ENCODE measurements around the gene RABGEF1. TPM values are rescaled to one million over a fixed set of nuclear protein-coding genes. Genes with fewer than 3 reads are reported as not detected.
"Not testable (repeated sequence)": the region's sequence is repeated elsewhere in the genome, so short reads cannot be mapped to it uniquely, and the experiment has no call there.

RABGEF1 gene
- total RNA-seq, 4 donors from 2014 or later: 31.0 to 55.1 (median 47.9) TPM

DNA sequence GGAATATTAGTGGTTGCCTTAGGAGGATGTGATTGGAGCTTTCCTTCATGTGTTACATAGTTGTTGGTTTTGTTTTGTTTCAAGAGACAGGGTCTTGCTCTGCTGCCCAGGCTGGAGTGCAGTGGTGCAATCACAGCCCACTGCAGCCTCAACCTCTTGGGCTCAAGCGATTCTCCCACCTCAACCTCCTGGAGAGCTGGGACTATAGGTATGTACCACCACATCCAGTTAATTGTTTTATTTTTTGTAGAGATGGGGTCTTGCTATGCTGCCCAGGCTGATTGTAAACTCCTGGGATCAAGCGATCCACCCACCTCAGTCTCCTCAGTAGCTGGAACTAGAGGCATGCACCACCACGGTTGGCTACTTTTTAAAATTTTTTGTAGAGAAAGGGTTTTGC lies 86.1 kb downstream of the RABGEF1 start:
- intact Hi-C loops (cut with DNase I): no loop called here
- no peaks in the 10 kb centered on the region for H3K36me3 ChIP-seq
- no peak overlapping the region for H3K4me3 ChIP-seq (replicated peaks in 1 of 3)
- 90 to 92% methylated on average over 3 of the region's 3 CpGs for WGBS, 2 donors
- H3K4me1 ChIP-seq: no peaks in the 10 kb centered on the region
- no peaks in the 10 kb centered on the region for H3K9me3 ChIP-seq
- H3K27ac ChIP-seq: no peak overlapping the region
- no peaks in the 10 kb centered on the region for H3K27me3 ChIP-seq
- TF ChIP-seq, protein P1, sequence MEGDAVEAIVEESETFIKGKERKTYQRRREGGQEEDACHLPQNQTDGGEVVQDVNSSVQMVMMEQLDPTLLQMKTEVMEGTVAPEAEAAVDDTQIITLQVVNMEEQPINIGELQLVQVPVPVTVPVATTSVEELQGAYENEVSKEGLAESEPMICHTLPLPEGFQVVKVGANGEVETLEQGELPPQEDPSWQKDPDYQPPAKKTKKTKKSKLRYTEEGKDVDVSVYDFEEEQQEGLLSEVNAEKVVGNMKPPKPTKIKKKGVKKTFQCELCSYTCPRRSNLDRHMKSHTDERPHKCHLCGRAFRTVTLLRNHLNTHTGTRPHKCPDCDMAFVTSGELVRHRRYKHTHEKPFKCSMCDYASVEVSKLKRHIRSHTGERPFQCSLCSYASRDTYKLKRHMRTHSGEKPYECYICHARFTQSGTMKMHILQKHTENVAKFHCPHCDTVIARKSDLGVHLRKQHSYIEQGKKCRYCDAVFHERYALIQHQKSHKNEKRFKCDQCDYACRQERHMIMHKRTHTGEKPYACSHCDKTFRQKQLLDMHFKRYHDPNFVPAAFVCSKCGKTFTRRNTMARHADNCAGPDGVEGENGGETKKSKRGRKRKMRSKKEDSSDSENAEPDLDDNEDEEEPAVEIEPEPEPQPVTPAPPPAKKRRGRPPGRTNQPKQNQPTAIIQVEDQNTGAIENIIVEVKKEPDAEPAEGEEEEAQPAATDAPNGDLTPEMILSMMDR (IDR thresholded peaks at IDR 0.05): no peak
- no peak for TF ChIP-seq POLR2A (IDR thresholded peaks at IDR 0.05)
- no peak for DNase-seq

DNA sequence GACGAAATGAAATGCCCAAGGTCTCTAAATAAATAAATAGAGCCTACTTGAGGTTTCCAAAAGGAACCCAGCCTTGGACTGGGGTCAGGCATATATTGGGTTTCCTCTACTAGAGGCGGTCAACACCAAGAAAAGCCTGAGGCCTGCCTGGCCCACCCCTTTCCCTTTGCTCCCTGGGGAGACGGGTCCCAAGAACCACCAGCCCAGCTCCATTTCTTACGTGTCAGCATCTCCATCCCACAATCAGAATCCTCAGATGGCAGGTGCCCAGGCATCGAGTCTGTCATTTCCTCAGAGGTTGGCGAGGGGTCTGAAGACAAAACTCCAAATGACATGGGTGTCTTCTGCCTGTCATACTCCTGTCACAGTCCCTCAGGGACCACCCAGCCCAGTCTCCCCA lies 90.4 kb downstream of the RABGEF1 start:
- H3K36me3 ChIP-seq; H3K4me1 ChIP-seq; H3K4me3 ChIP-seq (replicated peaks in 1 of 3); H3K9me3 ChIP-seq; DNase-seq; H3K27ac ChIP-seq; H3K27me3 ChIP-seq; intact Hi-C loops (cut with DNase I): not testable (repeated sequence)
- WGBS, 2 donors: 87 to 93% methylated on average over 6 of the region's 6 CpGs

DNA sequence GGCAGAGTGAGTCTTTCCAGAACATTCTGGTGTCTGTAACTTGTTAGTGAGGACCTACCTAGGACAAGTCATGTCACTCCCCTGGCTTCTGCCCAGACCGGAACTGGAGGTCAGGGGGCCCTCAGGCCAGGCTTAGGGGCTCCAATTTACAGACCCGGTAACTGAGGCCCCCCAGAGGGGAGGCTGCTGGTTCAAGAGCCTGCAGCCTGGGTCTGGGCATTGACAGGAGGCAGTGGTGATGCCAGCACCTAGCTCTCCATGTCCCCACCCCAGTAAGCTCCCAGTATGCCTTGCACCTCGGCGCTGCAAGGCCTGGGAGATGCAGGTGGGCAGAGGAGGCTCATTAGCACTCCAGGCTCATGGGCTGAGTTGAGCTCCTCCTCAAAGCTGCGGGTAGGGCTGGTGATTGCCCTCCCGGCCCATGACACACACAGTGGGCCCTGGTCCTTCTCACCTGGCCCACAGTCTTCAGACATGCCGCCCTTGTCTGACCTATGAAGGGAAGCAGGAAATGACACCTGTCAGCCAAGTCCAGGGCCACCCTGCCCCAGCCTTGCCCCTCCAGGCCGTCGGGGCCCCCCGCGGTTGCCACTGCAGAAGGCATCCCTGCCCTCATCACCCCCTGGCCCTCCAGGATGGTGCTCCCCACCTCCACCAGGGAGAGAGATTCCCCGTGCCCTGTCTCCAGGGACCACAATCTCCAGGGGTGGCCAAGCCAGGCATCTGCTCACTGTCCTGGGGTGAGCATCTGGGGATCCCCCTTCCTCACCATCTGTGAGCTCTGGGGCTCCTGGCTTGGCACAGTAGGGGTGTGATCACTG lies 92.2 kb downstream of the RABGEF1 start:
- Histone ChIP-seq H3K27me3 (no peaks in the 10 kb centered on the region), H3K9me3 (no peaks in the 10 kb centered on the region), H3K36me3 (no peaks in the 10 kb centered on the region), H3K4me1 (no peaks in the 10 kb centered on the region), H3K27ac (no peak overlapping the region), H3K4me3 (replicated peaks in 1 of 3) (no peak overlapping the region)
- DNase-seq: no peak
- TF ChIP-seq, protein P1 (IDR thresholded peaks at IDR 0.05): no peak
- TF ChIP-seq POLR2A (IDR thresholded peaks at IDR 0.05): no peak
- 83 to 84% methylated on average over 6 to 8 of the region's 12 CpGs for WGBS, 2 donors
- intact Hi-C loops (cut with DNase I): no loop called here

DNA sequence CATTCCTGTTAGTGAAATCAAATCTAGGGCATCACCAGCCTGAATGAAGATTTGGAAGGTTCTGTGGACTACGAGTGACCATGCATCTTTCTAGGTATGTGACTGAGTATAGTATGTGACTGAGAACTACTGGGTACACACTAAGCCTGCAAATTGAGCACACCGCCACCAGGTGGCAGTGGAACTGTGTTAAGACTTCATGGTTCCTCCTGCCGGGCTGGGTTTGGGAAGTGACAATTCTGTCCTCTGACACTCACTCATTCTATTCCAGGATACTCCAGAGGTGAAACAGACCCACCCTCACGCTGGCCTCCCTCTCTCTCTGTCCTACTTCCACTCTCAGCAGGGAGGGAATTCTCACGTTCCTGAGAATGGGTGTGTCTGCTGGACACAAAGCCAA lies 96.5 kb downstream of the RABGEF1 start:
- DNase-seq: no peak
- Histone ChIP-seq H3K9me3 (no peaks in the 10 kb centered on the region), H3K4me1 (no peaks in the 10 kb centered on the region), H3K27ac (no peak overlapping the region), H3K36me3 (no peaks in the 10 kb centered on the region), H3K27me3 (no peaks in the 10 kb centered on the region), H3K4me3 (replicated peaks in 1 of 3) (no peak overlapping the region)
- no peak for TF ChIP-seq POLR2A (IDR thresholded peaks at IDR 0.05)
- TF ChIP-seq, protein P1 (IDR thresholded peaks at IDR 0.05): no peak
- intact Hi-C loops (cut with DNase I): no loop called here
- WGBS, 2 donors: 40 to 41% methylated on average over 5 of the region's 5 CpGs

DNA sequence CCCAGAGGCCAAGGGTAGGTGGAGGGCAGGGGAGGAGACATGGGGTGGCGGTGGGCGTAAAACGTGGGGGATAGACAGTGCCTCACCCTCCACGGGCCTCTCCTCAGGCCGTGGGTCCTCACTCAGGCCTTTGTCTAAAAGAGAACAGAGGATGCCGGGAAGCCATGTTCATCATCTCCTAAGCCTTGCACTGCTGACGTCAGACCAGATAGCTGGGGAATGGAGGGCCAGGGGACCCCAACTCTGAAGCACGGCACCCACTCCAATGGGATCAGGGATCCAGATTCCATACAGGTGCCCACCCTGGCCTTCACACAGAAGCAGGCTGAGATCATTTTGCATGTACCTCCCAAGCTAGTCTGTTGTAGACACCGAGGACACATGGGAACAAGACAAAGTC lies 97.1 kb downstream of the RABGEF1 start:
- intact Hi-C loops (cut with DNase I): no loop called here
- no peak for DNase-seq
- Histone ChIP-seq H3K27me3 (no peaks in the 10 kb centered on the region), H3K4me3 (replicated peaks in 1 of 3) (no peak overlapping the region), H3K27ac (no peak overlapping the region), H3K9me3 (no peaks in the 10 kb centered on the region), H3K4me1 (no peaks in the 10 kb centered on the region), H3K36me3 (no peaks in the 10 kb centered on the region)
- TF ChIP-seq, protein P1 (IDR thresholded peaks at IDR 0.05): no peak
- no peak for TF ChIP-seq POLR2A (IDR thresholded peaks at IDR 0.05)
- 83 to 97% methylated on average over 8 to 9 of the region's 9 CpGs for whole genome bisulfite sequencing, 2 donors
